A673 (cell line): ENCODE data around the gene MDFIC.

Experiments
- EZH2 ChIP-seq: fragments of 200-600 bp; sonication (generic); IDR thresholded peaks from 2 replicates; pipeline ENCODE4 v1.6.1; 2017; ENCODE audit warnings: borderline replicate concordance, low read depth, mild to moderate bottlenecking, mixed read lengths, antibody characterized with exemption, low read length; ENCODE audit not compliant: poor library complexity, severe bottlenecking
- TF ChIP-seq, protein P1 (sequence below): fragments of 300-800, 200-600 bp; sonication (generic); conservative IDR thresholded peaks from 2 replicates; pipeline ENCODE4 v1.5.1; 2017; ENCODE audit warnings: low read depth, mild to moderate bottlenecking, antibody characterized with exemption, low read length, moderate library complexity, mixed read lengths

DNA sequence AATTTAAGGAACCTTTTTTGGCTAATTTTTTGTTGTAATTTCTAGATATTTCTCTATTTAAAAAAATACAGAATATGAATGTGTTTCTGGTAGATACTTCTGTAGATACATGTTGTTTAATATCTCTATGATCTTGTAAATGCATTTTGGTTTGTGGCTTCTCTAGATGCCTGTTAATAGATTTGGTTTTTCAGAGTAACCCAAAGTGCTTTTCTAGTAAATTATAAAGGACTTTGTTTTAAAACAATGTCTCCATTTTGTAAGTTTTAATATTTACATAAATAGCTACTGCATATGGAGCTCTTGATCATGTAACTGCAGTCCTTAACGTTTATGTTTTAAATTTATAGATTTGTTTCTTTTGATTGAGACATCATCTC is 88.5 kb downstream of the MDFIC start:
- TF ChIP-seq, protein P1, sequence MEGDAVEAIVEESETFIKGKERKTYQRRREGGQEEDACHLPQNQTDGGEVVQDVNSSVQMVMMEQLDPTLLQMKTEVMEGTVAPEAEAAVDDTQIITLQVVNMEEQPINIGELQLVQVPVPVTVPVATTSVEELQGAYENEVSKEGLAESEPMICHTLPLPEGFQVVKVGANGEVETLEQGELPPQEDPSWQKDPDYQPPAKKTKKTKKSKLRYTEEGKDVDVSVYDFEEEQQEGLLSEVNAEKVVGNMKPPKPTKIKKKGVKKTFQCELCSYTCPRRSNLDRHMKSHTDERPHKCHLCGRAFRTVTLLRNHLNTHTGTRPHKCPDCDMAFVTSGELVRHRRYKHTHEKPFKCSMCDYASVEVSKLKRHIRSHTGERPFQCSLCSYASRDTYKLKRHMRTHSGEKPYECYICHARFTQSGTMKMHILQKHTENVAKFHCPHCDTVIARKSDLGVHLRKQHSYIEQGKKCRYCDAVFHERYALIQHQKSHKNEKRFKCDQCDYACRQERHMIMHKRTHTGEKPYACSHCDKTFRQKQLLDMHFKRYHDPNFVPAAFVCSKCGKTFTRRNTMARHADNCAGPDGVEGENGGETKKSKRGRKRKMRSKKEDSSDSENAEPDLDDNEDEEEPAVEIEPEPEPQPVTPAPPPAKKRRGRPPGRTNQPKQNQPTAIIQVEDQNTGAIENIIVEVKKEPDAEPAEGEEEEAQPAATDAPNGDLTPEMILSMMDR = no peak
- no peak for TF ChIP-seq EZH2
